Liver (tissue), 9 donors: Measurements from ENCODE around the gene CACNA1D. TPM values are rescaled to one million over a fixed set of nuclear protein-coding genes. Genes with fewer than 3 reads are reported as not detected.

Experiments used
- DNase-seq: peaks from one replicate; pipeline ENCODE4 v3.0.0-alpha.2; 2017; ENCODE audit warnings: low spot score
- H3K27ac ChIP-seq, 2 donors: one replicate each; pipeline ENCODE4 v1.7.0; 2013; ENCODE audit warnings: inconsistent platforms in 2 of 2, low read length in 2 of 2, control low read depth in 1 of 2, low read depth in 1 of 2, mild to moderate bottlenecking in 1 of 2
- H3K27me3 ChIP-seq, 4 donors: one replicate each; pipeline versions ENCODE4 v1.6.1 to v1.7.0; 2013; ENCODE audit warnings: low read length in 3 of 4, inconsistent platforms in 1 of 4, mild to moderate bottlenecking in 1 of 4, moderate library complexity in 1 of 4; ENCODE audit not compliant: control insufficient read depth in 4 of 4, insufficient read depth in 4 of 4
- H3K36me3 ChIP-seq, 4 donors: one replicate each; pipeline versions ENCODE4 v1.6.1 to v1.7.0; 2013; ENCODE audit warnings: low read length in 3 of 4, mild to moderate bottlenecking in 3 of 4, low read depth in 1 of 4, moderate library complexity in 1 of 4; ENCODE audit not compliant: control insufficient read depth in 4 of 4, insufficient read depth in 3 of 4
- H3K4me1 ChIP-seq, 4 donors: one replicate each; pipeline versions ENCODE4 v1.6.1 to v1.7.0; 2013; ENCODE audit warnings: low read length in 3 of 4, mild to moderate bottlenecking in 3 of 4, moderate library complexity in 1 of 4; ENCODE audit not compliant: control insufficient read depth in 4 of 4, insufficient read depth in 4 of 4
- H3K4me3 ChIP-seq, 3 donors: one replicate each; pipeline versions ENCODE4 v1.6.1 to v1.7.0; 2013; ENCODE audit warnings: low read length in 3 of 3, control low read depth in 1 of 3, low read depth in 1 of 3, mild to moderate bottlenecking in 1 of 3
- H3K9ac ChIP-seq, 2 donors: one replicate each; pipeline ENCODE4 v1.7.0; 2013; ENCODE audit warnings: low read length in 2 of 2, mild to moderate bottlenecking in 2 of 2, moderate library complexity in 2 of 2, control low read depth in 1 of 2, low read depth in 1 of 2
- H3K9me3 ChIP-seq, 4 donors: one replicate each; pipeline versions ENCODE4 v1.6.1 to v1.7.0; 2013; ENCODE audit warnings: low read length in 3 of 4; ENCODE audit not compliant: control insufficient read depth in 4 of 4
- CTCF ChIP-seq: fragments of 150-350 bp; IDR thresholded peaks from 2 replicates; pipeline ENCODE4 v1.5.1; 2017; ENCODE audit warnings: improper control_type of control experiment, low read depth, low read length; ENCODE audit not compliant: missing input control
- EGR1 ChIP-seq, 2 donors: IDR thresholded peaks; 2 replicates each; pipeline ENCODE4 v1.6.1; 2016 to 2018; ENCODE audit warnings: antibody characterized with exemption in 2 of 2, low read depth in 2 of 2
- FOXA1 ChIP-seq: IDR thresholded peaks from 2 replicates; pipeline ENCODE4 v1.6.1; 2016; ENCODE audit warnings: antibody characterized with exemption
- FOXA2 ChIP-seq: IDR thresholded peaks from 2 replicates; pipeline ENCODE4 v1.6.1; 2016; ENCODE audit warnings: antibody characterized with exemption
- HNF4A ChIP-seq, 2 donors: conservative IDR thresholded peaks; 2 replicates each; pipeline ENCODE4 v1.6.1; 2016; ENCODE audit warnings: antibody characterized with exemption in 2 of 2, mild to moderate bottlenecking in 2 of 2
- HNF4G ChIP-seq: IDR thresholded peaks from 2 replicates; pipeline ENCODE4 v1.6.1; 2016; ENCODE audit warnings: antibody characterized with exemption
- JUND ChIP-seq, 2 donors: IDR thresholded peaks; 2 replicates each; pipeline ENCODE4 v1.6.1; 2016; ENCODE audit warnings: antibody characterized with exemption in 2 of 2
- MAX ChIP-seq: IDR thresholded peaks from 2 replicates; pipeline ENCODE4 v1.6.1; 2016; ENCODE audit warnings: antibody characterized with exemption
- RAD21 ChIP-seq, 2 donors: IDR thresholded peaks; 2 replicates each; pipeline ENCODE4 v1.6.1; 2016; ENCODE audit warnings: antibody characterized with exemption in 2 of 2, mild to moderate bottlenecking in 2 of 2
- TAF1 ChIP-seq: conservative IDR thresholded peaks from 2 replicates; pipeline ENCODE4 v1.6.1; 2016; ENCODE audit warnings: antibody characterized with exemption, mild to moderate bottlenecking
- YY1 ChIP-seq: IDR thresholded peaks from 2 replicates; pipeline ENCODE4 v1.6.1; 2016; ENCODE audit warnings: antibody characterized with exemption, mild to moderate bottlenecking
- ZBTB33 ChIP-seq: IDR thresholded peaks from 2 replicates; pipeline ENCODE4 v1.6.1; 2016; ENCODE audit warnings: antibody characterized with exemption
- WGBS: extraction: QIAGEN DNeasy Blood & Tissue Kit; methylation state at CpG from one replicate; pipeline ENCODE4 v1.1.7; 2013; 5-methylcytosine and 5-hydroxymethylcytosine counted together
- polyA plus RNA-seq, 2 donors: library from polyadenylated mRNA; stranded (reverse) in 1 of 2; unstranded in 1 of 2; fragments of 200-250 nt in 1 of 2; fragments of >200 nt in 1 of 2; fragmentation: Nextera tagmentation in 1 of 2; extraction: Ambion mirVana in 1 of 2; gene quantifications; one replicate each; pipeline versions ENCODE4 v1.2.1 to v1.2.3, GENCODE V29; 2013 to 2015
- total RNA-seq, 2 donors: library from RNA; depleted of rRNA; stranded (reverse); fragments of >200 nt; gene quantifications; one replicate each; pipeline ENCODE4 v1.2.3, GENCODE V29; 2014
- TF ChIP-seq, protein P1 (sequence below): IDR thresholded peaks from 2 replicates; pipeline ENCODE4 v1.6.1; 2016; ENCODE audit warnings: antibody characterized with exemption, mild to moderate bottlenecking
- donor health status: healthy.
- donor health status: healthy.
- donor health status: healthy.
- donor health status: healthy.
- donor health status: healthy.

CACNA1D gene
- total and polyA plus RNA-seq, 4 donors, result 1.8 to 18.9 (median 3.4) TPM

DNA sequence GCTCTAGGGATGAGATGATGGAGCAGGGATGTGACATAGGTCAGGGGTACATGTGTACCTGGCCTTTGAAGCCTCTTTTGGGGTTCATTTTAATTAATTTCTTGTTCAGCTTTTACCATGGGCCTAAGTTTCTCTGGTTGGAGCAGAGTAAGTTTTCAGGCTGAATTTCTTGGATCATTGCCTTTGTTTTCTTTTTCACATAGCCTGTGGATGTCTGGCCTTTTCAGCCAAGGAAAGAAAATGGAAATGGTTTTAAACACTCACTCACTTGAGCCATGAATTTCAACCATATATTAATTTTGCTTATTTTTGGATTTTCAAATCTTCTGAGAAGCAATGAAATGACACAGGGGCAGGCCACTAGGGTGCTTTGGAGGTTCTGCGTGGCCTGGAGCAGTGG lies 30.2 kb downstream of the CACNA1D start:
- Histone ChIP-seq H3K27ac (no peak overlapping the region), H3K36me3 (no peaks in the 10 kb centered on the region), H3K4me3 (no peak overlapping the region), H3K9ac (no peak overlapping the region), H3K4me1 (no peaks in the 10 kb centered on the region), H3K27me3 (no peaks in the 10 kb centered on the region), H3K9me3 (no peaks in the 10 kb centered on the region)
- no peak for DNase-seq
- no peak for TF ChIP-seq ZBTB33
- no peak for TF ChIP-seq HNF4G
- no peak for TF ChIP-seq CTCF
- no peak for TF ChIP-seq FOXA2
- no peak for TF ChIP-seq EGR1 (IDR thresholded peaks at IDR 0.05; ENCODE audit: low read depth in 2 of 2)
- no peak for TF ChIP-seq HNF4A (conservative IDR thresholded peaks at IDR 0.05)
- TF ChIP-seq, protein P1, sequence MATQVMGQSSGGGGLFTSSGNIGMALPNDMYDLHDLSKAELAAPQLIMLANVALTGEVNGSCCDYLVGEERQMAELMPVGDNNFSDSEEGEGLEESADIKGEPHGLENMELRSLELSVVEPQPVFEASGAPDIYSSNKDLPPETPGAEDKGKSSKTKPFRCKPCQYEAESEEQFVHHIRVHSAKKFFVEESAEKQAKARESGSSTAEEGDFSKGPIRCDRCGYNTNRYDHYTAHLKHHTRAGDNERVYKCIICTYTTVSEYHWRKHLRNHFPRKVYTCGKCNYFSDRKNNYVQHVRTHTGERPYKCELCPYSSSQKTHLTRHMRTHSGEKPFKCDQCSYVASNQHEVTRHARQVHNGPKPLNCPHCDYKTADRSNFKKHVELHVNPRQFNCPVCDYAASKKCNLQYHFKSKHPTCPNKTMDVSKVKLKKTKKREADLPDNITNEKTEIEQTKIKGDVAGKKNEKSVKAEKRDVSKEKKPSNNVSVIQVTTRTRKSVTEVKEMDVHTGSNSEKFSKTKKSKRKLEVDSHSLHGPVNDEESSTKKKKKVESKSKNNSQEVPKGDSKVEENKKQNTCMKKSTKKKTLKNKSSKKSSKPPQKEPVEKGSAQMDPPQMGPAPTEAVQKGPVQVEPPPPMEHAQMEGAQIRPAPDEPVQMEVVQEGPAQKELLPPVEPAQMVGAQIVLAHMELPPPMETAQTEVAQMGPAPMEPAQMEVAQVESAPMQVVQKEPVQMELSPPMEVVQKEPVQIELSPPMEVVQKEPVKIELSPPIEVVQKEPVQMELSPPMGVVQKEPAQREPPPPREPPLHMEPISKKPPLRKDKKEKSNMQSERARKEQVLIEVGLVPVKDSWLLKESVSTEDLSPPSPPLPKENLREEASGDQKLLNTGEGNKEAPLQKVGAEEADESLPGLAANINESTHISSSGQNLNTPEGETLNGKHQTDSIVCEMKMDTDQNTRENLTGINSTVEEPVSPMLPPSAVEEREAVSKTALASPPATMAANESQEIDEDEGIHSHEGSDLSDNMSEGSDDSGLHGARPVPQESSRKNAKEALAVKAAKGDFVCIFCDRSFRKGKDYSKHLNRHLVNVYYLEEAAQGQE, result no peak
- TF ChIP-seq FOXA1, result no peak
- no peak for TF ChIP-seq RAD21 (IDR thresholded peaks at IDR 0.05)
- WGBS, result 95% methylated on average over 1 of the region's 1 CpG

DNA sequence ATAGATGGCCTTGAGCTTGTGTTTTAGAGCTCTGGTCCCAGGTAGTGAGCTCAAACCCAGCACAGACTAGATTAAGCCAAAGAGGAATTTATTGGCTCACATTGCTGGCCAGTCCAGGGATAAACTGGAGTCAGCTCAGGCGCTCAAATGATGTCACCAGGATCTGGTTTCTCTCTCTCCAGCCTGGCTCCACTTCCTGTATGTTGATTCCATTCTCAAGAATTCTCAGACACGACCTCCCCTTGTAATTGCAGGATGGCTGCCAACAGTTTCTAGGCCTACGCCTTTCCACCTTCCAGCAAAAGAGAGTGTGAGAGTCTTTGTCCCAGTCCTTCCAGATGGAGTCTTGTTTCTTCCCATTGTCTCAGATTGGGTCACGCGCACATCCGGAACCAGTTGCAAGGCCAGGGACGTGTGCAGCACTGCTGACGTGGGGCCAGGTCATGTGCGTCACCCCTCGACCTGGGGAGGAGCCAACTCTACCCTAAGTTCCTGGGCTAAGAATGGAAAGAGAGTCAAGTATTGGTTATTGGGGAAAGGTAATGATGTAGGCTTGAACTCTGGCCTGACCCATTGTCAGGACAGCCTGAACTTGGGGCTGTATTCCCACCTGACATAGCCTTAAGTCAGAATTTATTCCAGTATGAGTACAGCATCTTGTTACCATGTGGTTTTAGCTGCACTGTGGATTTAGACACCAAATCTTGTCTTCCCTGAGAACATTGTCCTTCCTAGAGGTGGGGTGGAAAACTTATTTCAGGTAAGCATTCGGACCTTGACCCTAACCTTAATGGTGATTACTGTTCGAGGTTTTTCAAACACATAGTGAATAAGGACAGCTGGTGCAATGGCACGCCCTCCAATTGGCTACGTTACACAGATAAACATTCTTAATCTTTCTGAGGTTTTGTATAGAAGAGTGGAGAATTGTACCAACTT lies 31.6 kb downstream of the CACNA1D start:
- Histone ChIP-seq H3K4me1 (no peaks in the 10 kb centered on the region), H3K9ac (no peak overlapping the region), H3K9me3 (no peaks in the 10 kb centered on the region), H3K27ac (no peak overlapping the region), H3K4me3 (no peak overlapping the region), H3K36me3 (no peaks in the 10 kb centered on the region), H3K27me3 (no peaks in the 10 kb centered on the region)
- WGBS, result 89% methylated on average over 14 of the region's 14 CpGs
- DNase-seq, result no peak
- TF ChIP-seq JUND (IDR thresholded peaks at IDR 0.05), result no peak
- TF ChIP-seq YY1, result no peak
- TF ChIP-seq HNF4A (conservative IDR thresholded peaks at IDR 0.05), result no peak
- TF ChIP-seq HNF4G, result no peak
- no peak for TF ChIP-seq EGR1 (IDR thresholded peaks at IDR 0.05; ENCODE audit: low read depth in 2 of 2)
- TF ChIP-seq CTCF, result no peak
- no peak for TF ChIP-seq MAX
- TF ChIP-seq ZBTB33, result no peak
- TF ChIP-seq, protein P1, result no peak
- no peak for TF ChIP-seq TAF1
